Esophagus squamous epithelium (tissue), 5 donors: Measurements from ENCODE around the gene PBX4. TPM values are rescaled to one million over a fixed set of nuclear protein-coding genes. Genes with fewer than 3 reads are reported as not detected.

Experiments
- DNase-seq: peaks from one replicate; lab custom pipeline; 2025; lab: John Stamatoyannopoulos, UW
- H3K27ac ChIP-seq, 4 donors: fragments of 200-600 bp; sonication (generic); one replicate each; pipeline ENCODE4 v1.5.1; 2016 to 2019; ENCODE audit warnings: mild to moderate bottlenecking in 1 of 4
- H3K27me3 ChIP-seq, 4 donors: fragments of 200-600 bp; sonication (generic); 1 replicate in 3 of 4; 2 replicates in 1 of 4; pipeline versions ENCODE4 v1.5.1 to v1.6.0; 2017 to 2021; ENCODE audit warnings: antibody characterized with exemption in 1 of 4
- H3K36me3 ChIP-seq, 3 donors: fragments of 200-600 bp; sonication (generic); one replicate each; pipeline ENCODE4 v1.5.1; 2016 to 2019
- H3K4me1 ChIP-seq, 3 donors: fragments of 200-600 bp; sonication (generic); one replicate each; pipeline ENCODE4 v1.5.1; 2017 to 2019
- H3K4me3 ChIP-seq, 4 donors: fragments of 200-600 bp; sonication (generic); 1 replicate in 3 of 4; 2 replicates in 1 of 4; pipeline ENCODE4 v1.5.1; 2016 to 2019; ENCODE audit warnings: mild to moderate bottlenecking in 2 of 4, moderate library complexity in 1 of 4
- H3K9me3 ChIP-seq, 3 donors: fragments of 200-600 bp; sonication (generic); one replicate each; pipeline ENCODE4 v1.5.1; 2016 to 2019
- POLR2A ChIP-seq, 4 donors: fragments of 450-650 bp; IDR thresholded peaks; one replicate each; pipeline ENCODE4 v1.6.1; 2017; ENCODE audit warnings: antibody characterized with exemption in 4 of 4, mild to moderate bottlenecking in 4 of 4, moderate library complexity in 3 of 4
- WGBS, 2 donors: methylation state at CpG; one replicate each; pipeline ENCODE4 v1.1.5; 2018; 5-methylcytosine and 5-hydroxymethylcytosine counted together
- intact Hi-C: fragments of 100-400 bp; cut with DNase I; formaldehyde crosslinking; loops from one replicate; pipeline ENCODE4 v1.15.0; 2022
- total RNA-seq, 4 donors: library from RNA; depleted of rRNA; stranded (reverse); fragments of >200 nt; gene quantifications; one replicate each; pipeline ENCODE4 v1.1.0, GENCODE V29; 2016
- TF ChIP-seq, protein P1 (sequence below), 6 experiments: fragments of 450-650 bp in 4 of 6; fragments of 200-600 bp in 2 of 6; sonication (generic) in 2 of 6; IDR thresholded peaks; one replicate each; pipeline ENCODE4 v1.5.1; 2016 to 2019; ENCODE audit warnings: antibody characterized with exemption in 6 of 6, mild to moderate bottlenecking in 4 of 6, moderate library complexity in 4 of 6
- donor health status: DM: yes; HTN: yes; CAD: no.

The PBX4 gene
- total RNA-seq, 4 donors from 2014 or later: 0.61 to 1.9 (median 1.7) TPM

DNA sequence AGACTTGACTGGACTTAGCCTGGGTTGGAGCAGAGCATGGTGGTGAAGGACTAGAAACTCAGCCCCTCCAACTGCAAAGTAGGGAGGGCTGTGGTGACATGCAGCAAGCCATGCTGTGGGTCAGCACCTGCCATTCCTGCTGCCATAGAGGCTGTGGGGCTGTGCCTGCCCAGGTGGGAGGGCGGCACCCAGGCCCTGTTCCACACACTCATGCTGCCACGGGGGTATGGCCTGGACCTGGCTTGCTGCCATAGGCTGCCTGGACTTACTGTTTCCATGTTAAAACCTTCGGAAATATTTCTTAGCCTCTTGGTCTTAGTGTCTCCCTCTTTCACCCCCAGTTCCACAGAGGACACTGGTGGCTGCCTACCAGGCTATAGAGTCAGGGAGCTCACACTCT lies 51.1 kb downstream of the PBX4 start:
- H3K27ac ChIP-seq: no peak overlapping the region
- no peak for DNase-seq
- no peaks in the 10 kb centered on the region for H3K4me1 ChIP-seq
- no peaks in the 10 kb centered on the region for H3K27me3 ChIP-seq
- H3K9me3 ChIP-seq: no peaks in the 10 kb centered on the region
- no peak overlapping the region for H3K4me3 ChIP-seq
- intact Hi-C loops: no loop called here
- no peaks in the 10 kb centered on the region for H3K36me3 ChIP-seq
- 60 to 80% methylated on average over 1 to 2 of the region's 3 CpGs for WGBS, 2 donors
- TF ChIP-seq, protein P1, sequence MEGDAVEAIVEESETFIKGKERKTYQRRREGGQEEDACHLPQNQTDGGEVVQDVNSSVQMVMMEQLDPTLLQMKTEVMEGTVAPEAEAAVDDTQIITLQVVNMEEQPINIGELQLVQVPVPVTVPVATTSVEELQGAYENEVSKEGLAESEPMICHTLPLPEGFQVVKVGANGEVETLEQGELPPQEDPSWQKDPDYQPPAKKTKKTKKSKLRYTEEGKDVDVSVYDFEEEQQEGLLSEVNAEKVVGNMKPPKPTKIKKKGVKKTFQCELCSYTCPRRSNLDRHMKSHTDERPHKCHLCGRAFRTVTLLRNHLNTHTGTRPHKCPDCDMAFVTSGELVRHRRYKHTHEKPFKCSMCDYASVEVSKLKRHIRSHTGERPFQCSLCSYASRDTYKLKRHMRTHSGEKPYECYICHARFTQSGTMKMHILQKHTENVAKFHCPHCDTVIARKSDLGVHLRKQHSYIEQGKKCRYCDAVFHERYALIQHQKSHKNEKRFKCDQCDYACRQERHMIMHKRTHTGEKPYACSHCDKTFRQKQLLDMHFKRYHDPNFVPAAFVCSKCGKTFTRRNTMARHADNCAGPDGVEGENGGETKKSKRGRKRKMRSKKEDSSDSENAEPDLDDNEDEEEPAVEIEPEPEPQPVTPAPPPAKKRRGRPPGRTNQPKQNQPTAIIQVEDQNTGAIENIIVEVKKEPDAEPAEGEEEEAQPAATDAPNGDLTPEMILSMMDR (IDR thresholded peaks at IDR 0.05): no peak
- TF ChIP-seq POLR2A (IDR thresholded peaks at IDR 0.05): no peak

GRCh38 chr19:19566306-19566705 lies 52.2 kb downstream of the PBX4 start:
- Histone ChIP-seq H3K27ac (no peak overlapping the region), H3K27me3 (no peaks in the 10 kb centered on the region), H3K4me1 (no peaks in the 10 kb centered on the region), H3K4me3 (no peak overlapping the region), H3K9me3 (no peaks in the 10 kb centered on the region), H3K36me3 (no peaks in the 10 kb centered on the region)
- intact Hi-C loops: no loop called here
- 55 to 79% methylated on average over 4 of the region's 7 CpGs for WGBS, 2 donors
- no peak for DNase-seq
- TF ChIP-seq, protein P1 (IDR thresholded peaks at IDR 0.05): no peak
- no peak for TF ChIP-seq POLR2A (IDR thresholded peaks at IDR 0.05)

GRCh38 chr19:19563348-19563848 lies 55.1 kb downstream of the PBX4 start:
- TF ChIP-seq, protein P1 (IDR thresholded peaks at IDR 0.05): no peak
- no peak for TF ChIP-seq POLR2A (IDR thresholded peaks at IDR 0.05)
- Histone ChIP-seq H3K27me3 (no peaks in the 10 kb centered on the region), H3K4me3 (no peak overlapping the region), H3K27ac (no peak overlapping the region), H3K9me3 (no peaks in the 10 kb centered on the region), H3K36me3 (no peaks in the 10 kb centered on the region), H3K4me1 (no peaks in the 10 kb centered on the region)
- 91 to 95% methylated on average over 4 to 8 of the region's 17 CpGs for WGBS, 2 donors
- intact Hi-C loops: no loop called here
- no peak for DNase-seq

DNA sequence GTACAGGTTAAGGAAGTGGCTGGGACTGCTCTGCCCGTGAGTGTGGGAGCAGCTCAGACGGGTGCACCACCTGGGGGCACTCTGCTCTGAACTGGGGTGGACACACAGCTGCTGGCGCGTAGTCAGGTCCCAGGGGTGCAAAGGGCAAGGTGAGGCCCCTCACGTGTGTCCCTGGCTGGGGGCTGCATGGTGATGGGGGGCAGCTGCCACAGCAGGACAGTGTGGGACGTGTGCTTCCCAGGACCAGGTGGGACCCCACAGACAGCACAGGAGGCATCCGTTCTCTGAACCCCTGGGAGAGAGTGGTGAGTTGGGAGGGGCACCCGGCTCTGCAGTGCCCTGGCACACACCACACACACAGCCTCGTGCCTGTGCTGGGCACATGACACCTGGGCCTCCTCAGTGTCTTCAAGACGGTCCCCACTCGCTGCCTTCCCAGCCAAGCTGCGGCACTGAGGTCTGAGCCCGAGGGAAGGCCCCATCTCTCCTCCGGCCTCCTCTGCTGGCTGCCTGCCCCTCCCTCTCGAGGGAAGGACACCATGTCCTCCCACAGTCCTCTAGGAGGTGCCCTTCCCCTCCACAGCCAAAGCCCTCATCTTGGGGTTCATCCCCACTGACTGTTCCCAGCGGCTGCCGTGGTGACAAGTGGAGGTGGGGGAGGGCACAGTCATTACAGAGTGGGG lies 55.7 kb downstream of the PBX4 start:
- intact Hi-C loops: no loop called here
- TF ChIP-seq, protein P1 (IDR thresholded peaks at IDR 0.05): peak in 1 of 6 experiments; percentile 22
- TF ChIP-seq POLR2A (IDR thresholded peaks at IDR 0.05): no peak
- WGBS, 2 donors: 77 to 90% methylated on average over 2 to 8 of the region's 17 CpGs
- Histone ChIP-seq H3K4me1 (no peaks in the 10 kb centered on the region), H3K4me3 (no peak overlapping the region), H3K27ac (no peak overlapping the region), H3K27me3 (no peaks in the 10 kb centered on the region), H3K9me3 (no peaks in the 10 kb centered on the region), H3K36me3 (no peaks in the 10 kb centered on the region)
- no peak for DNase-seq

DNA sequence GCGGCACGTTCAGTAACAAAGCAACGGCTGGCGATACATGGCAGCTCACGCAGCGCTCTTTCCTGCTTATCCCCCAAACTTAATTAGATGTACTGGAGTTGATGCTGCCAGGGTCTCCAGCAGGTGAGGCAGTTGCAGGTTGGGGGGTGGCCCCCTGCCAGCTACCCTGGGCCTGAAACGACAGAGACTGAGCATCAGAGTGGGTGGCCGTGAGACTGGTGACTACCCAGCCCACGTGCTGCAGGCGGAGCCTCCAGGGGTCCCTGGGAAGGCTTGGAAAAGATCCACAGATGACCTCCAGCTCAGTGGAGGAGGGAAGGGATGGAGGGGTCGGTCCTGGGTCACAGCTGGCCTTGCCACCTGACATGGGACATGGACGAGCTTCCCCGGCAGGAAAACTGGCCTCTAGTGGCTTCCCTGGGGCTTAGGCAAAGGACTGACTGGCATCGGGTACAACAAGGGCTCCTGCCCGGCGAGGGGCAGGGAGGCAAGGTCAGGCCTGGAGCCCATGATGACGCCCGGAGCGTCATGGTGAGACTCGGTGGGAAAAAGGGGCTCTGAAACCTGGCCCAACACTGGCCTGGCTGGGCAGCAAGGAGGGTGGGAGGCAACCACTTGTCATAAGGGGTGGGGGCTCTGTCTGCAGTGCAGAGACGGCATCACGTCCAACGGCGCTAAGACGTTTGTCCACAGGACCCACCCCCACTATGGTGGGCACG lies 56.4 kb downstream of the PBX4 start:
- intact Hi-C loops: no loop called here
- Histone ChIP-seq H3K36me3 (no peaks in the 10 kb centered on the region), H3K4me1 (no peaks in the 10 kb centered on the region), H3K27ac (no peak overlapping the region), H3K4me3 (no peak overlapping the region), H3K27me3 (no peaks in the 10 kb centered on the region), H3K9me3 (no peaks in the 10 kb centered on the region)
- no peak for DNase-seq
- TF ChIP-seq, protein P1 (IDR thresholded peaks at IDR 0.05): no peak
- TF ChIP-seq POLR2A (IDR thresholded peaks at IDR 0.05): no peak
- 77 to 87% methylated on average over 9 to 13 of the region's 26 CpGs for WGBS, 2 donors
